NB4 (cell line): ENCODE data around the gene ABLIM1.

Source experiments
- DNase-seq: peaks from one replicate; pipeline ENCODE4 v3.0.0; 2010; ENCODE audit warnings: low read depth
- H3K4me3 ChIP-seq: one replicate; pipeline ENCODE4 v1.5.1; 2011; ENCODE audit warnings: mild to moderate bottlenecking, low read depth, low read length, moderate library complexity
- CTCF ChIP-seq: IDR thresholded peaks from one replicate; pipeline ENCODE4 v1.5.1; 2012; ENCODE audit warnings: low read depth, low read length
- MYC ChIP-seq: IDR thresholded peaks from 2 replicates; pipeline ENCODE4 v1.6.1; 2011; ENCODE audit warnings: low read depth, low read length
- POLR2A ChIP-seq: IDR thresholded peaks from 2 replicates; pipeline ENCODE4 v1.6.1; 2011; ENCODE audit warnings: mild to moderate bottlenecking; ENCODE audit not compliant: insufficient read length; ENCODE audit errors: extremely low read depth
- TF ChIP-seq, protein P1 (sequence below): IDR thresholded peaks from 2 replicates; pipeline ENCODE4 v1.6.1; 2011; ENCODE audit warnings: low read depth, low read length

The ABLIM1 gene

DNA sequence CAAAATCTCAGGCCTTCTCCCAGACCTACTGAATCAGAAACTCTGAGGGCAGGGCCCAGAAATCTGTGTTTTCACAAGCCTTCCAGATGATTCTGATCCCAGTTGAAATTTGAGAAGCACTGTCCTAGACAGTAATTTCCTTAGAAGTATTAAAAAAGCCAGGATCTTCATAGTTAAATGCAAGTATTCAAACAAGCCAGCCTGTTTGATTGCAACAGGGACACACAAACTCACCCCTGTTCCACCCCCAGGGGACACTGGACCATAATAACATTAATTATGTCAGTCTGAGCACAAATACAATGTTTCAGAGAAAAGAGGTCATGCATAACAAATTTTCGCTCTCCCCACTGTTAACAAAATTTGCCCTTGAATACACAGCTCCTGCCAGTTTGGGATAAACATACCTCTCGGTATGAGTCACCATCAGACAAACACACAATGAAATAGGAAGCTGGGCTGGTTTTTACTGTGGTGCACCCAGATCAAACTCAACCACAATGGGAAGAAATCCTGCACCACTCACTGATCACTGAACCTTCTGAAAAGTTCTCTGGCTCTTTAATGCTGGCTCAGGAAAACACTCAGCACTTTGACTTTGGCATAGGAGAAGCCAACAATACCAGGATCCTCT is 34.3 kb downstream of the ABLIM1 start:
- H3K4me3 ChIP-seq, result no peak overlapping the region
- TF ChIP-seq POLR2A, result no peak
- no peak for TF ChIP-seq CTCF
- TF ChIP-seq, protein P1, sequence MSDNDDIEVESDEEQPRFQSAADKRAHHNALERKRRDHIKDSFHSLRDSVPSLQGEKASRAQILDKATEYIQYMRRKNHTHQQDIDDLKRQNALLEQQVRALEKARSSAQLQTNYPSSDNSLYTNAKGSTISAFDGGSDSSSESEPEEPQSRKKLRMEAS, result no peak
- TF ChIP-seq MYC, result no peak
- no peak for DNase-seq

GRCh38 chr10:114623155-114623554 is 34.9 kb downstream of the ABLIM1 start:
- TF ChIP-seq, protein P1, result no peak
- TF ChIP-seq CTCF (no peak), MYC (no peak), POLR2A (no peak)
- no peak for DNase-seq
- no peak overlapping the region for H3K4me3 ChIP-seq

- TF ChIP-seq, protein P1, result no peak
- no peak for TF ChIP-seq POLR2A
- TF ChIP-seq MYC, result no peak
- TF ChIP-seq CTCF, result no peak
- H3K4me3 ChIP-seq, result no peak overlapping the region
- DNase-seq, result no peak
Measured at GRCh38 chr10:114618722-114619121, 39.4 kb downstream of the ABLIM1 start.

- DNase-seq, result no peak
- no peak for TF ChIP-seq POLR2A
- TF ChIP-seq, protein P1, result no peak
- TF ChIP-seq MYC, result no peak
- TF ChIP-seq CTCF, result no peak
- no peak overlapping the region for H3K4me3 ChIP-seq
Measured at GRCh38 chr10:114616516-114616915, 41.6 kb downstream of the ABLIM1 start.

- no peak overlapping the region for H3K4me3 ChIP-seq
- DNase-seq, result no peak
- TF ChIP-seq, protein P1, result no peak
- TF ChIP-seq POLR2A (no peak), CTCF (no peak), MYC (no peak)
Measured at GRCh38 chr10:114616103-114616502, 42.0 kb downstream of the ABLIM1 start.

- no peak for TF ChIP-seq CTCF
- TF ChIP-seq, protein P1, result no peak
- no peak for TF ChIP-seq MYC
- no peak for TF ChIP-seq POLR2A
Measured at GRCh38 chr10:114615600-114616007, 42.5 kb downstream of the ABLIM1 start.

More at GRCh38 chr10:114615600-114616007, 42.5 kb downstream of the ABLIM1 start:
- no peak for DNase-seq
- H3K4me3 ChIP-seq, result no peak overlapping the region
